HG03439 (cell line): Measurements from ENCODE around the gene TRPM8.
"Not testable (repeated sequence)": the region's sequence is repeated elsewhere in the genome, so short reads cannot be mapped to it uniquely, and the experiment has no call there.

ENCODE experiments used
- ATAC-seq: cut with Tn5 transposase; IDR thresholded peaks from one replicate; pipeline ENCODE4 v1.9.1; 2021; ENCODE audit warnings: mild to moderate bottlenecking, moderate library complexity; ENCODE audit not compliant: unreplicated experiment

TRPM8 gene

DNA sequence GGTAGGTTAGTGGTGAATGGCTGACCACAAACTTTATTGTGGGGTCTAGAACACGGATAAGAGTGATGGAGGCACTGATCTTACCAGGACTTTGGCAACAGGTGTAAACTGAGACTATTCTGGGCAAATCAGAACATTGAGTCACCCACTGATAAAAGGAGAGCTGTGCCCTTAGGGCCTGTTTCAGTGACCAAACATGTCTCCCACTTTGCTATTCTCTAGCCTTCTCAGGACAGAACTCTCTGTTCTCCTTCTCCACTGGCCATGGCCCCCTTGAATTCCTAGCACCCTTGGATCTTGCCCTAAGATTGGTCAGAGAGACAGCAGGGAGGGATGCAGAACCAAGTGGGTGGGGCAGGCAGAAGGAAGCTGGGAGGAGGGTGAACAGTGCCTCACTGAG, 18.3 kb downstream of the TRPM8 start:
- no peak for ATAC-seq

DNA sequence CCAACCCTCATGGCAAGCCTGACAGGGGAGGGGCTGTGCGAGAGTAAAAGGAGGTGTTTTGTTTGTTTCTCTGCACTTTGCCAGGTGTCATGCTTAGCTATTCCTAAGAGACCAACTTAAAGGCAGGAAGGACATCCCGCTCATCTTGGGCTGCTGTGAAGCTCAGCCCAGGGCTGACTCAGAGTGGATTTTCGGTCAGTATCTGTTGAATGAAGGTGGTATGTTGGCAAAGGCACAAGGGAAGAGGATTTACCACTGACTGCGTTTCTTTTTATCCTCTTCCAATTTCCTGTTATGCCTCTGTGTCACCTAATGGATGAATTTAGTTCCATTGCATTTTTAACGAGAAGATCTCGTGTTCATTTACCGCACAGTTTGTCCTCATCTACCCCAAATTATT, 18.9 kb downstream of the TRPM8 start:
- ATAC-seq: no peak

DNA sequence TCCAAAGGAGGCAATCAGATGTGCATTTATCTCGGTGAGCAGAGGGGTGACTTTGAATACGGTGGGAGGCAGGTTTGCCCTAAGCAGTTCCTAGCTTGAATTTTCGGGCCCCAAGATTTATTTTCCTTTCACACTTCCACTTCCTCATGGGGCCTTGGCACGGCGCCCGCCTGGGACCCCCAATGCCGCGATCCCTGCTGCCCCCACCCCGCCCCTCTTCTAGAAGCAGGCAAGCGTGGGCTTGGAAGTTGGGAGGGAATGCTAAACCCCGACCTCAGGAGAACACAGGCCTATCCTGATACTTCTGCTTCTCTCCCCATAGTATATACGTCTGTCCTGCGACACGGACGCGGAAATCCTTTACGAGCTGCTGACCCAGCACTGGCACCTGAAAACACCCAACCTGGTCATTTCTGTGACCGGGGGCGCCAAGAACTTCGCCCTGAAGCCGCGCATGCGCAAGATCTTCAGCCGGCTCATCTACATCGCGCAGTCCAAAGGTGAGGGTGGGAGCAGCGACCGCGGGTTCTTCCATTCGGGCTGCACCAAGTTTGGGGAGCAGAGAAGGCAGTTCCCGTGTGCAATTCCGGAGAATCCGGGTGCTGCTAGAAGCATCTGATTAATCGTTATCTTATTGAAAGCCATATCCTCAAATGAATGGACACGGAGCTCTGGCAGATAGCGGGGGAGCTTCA, 21.6 kb downstream of the TRPM8 start:
- ATAC-seq: no peak

DNA sequence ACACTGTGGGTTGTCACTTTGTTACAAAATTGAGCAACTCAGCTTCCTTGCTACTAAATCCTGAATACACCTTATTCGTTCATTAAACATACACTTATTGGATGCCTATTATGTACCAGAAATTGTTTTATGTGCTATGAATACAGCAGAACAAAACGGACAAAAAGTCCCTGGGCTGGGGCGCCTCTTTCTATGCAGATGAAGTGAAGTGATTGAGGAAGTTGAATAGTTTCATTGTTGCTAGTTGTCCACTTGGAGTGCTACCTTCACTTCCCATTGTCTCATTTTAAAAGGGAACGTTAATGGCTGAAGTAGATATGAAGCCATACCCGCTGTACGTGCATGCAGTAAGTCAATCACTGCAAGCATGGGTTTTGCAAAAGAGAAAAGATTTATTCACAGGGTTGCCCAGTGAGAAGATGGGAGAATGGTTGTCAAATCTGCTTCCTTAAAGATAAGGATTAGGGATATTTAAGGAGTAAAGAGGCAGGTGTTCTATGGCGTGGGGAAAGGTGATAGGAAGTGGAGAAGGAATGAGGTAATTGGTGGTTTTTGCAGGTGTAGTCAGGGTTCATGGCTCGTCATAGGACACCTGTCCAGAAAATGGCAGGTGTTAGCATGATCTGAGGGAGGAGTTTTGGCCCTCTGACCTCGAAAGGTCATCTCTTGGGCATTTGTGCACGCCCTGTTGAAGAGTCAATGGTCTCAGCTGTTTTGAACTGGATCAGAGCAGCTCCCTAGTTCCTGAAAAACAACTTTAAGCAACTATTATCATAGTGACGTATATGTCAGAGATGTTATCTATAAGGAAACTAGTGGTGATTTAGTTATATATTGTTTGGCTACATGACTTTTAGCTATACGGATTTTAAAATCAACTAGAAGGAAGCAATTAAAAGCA, 23.5 kb downstream of the TRPM8 start:
- ATAC-seq: no peak

DNA sequence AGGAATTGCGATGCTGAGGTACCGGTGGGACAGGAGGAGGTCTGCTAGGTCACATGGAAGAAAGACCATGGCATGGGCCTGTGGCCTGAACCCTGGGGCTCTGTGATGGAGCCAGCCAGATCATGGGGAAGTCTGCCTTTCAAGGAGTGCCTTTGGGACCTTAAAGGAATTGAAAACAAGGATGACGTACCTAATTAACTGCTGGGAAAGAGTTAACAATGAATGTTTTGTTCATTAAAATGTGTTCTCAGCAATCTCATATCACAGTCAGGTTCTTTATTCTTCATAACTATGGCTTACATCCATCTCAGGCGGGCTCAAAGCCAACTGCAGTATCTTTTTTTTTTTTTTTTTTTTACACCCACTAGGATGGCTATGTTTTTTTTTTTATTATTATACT, 25.6 kb downstream of the TRPM8 start:
- no peak for ATAC-seq

DNA sequence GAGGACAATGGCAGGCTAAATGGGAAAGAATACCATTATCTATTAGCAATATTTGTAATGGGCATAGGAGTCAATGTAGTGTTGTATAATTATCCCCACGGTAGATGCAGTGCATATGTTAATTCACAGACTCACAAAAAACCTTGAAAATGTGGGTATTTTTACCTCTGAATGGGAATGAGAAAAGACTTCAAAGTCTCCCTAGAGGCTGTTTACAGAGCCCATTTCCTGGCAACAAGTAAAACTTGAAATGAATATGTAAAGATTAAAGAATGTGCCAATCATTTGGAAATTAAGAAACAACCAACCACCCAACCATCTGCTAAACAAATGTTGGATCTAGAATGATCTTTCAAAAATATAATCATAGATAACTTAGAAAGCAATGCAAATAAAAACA, 27.1 kb downstream of the TRPM8 start:
- no peak for ATAC-seq

DNA sequence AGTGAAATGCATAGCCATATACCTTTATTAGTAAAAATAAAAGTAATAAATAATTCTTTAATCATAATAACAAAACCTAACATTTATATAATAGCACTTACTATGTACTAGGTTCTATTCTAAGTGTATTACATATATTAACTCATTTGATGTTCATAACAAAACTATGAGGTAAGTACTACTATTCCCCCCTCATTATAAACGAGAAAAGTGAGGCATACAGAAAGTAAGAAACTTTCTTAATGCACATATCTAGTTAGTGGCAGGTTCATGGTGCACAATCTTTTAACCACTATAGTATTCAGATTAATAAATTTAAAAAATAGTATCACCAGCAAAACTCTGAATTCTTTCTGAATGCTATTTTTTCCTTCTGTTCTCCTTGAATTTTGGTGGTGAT, 27.5 kb downstream of the TRPM8 start:
- no peak for ATAC-seq

DNA sequence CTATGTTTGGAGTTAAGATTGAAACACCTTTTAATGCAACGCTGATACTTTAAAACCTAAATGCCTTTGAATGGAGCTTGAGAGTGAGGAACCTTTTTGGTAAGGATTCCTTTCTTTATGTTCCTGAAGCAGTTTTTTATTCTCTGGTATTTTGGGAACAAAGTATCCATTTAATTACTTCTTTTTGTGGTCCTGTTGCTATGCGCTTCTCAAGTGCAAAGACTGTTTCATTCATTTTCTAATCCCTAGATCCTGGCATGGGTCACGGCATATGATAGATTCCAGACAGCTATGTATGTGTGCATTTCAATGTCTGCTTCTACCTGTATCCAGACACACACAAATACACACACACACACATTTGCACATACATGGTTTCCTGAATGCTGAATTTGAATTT, 28.0 kb downstream of the TRPM8 start:
- no peak for ATAC-seq

DNA sequence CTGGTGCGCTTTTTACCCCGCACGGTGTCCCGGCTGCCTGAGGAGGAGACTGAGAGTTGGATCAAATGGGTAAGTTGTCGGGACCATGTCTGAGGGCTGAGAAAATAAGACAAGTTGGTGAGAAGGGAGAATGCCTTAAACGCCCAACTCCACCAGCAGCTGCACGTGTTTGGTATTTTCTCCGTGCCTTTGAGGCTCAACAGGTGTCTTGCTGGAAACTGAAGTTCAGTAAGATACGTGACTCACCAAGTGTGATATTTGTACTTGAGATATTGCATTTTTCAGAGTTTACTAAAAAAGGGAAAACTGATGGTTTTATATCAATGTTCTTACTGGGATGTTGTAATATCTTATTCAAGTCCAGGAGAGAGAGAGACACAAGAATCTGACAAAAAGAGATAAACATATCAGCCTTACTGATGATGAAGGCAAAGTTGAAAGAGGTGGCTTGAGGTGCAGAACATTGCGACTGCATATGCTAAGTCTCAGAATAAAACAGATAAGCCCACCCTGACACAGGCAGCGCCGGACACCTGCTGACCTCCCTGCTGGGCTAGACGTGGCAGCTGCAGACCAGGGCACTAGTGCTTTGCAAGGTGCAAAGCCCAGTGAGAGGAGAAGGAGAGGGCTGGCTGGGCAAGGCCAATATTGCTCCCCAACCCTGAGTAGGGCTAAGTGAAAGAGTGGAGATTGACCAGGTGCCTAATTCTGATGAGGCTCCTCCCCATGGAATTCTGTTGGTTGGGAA, 33.1 kb downstream of the TRPM8 start:
- no peak for ATAC-seq

DNA sequence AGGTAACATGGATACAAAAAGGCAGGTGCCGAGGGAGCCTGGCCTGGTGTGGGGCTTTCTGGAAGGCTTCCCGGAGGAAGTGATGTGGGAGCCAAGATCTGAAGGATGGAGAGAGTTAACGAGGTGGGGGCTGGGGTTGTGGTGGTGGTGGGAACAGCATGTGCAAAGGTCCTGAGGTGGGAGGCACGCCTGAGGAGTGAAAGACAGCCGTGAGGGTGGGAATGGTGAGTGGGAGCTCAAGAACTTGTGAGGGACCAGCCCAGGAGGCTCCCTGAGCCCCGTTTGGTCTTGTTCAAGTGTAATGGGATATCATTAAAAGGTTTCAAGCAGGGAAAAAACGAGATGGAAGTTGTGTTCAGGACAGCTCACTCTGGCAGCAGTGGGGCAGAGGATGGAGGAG, 35.2 kb downstream of the TRPM8 start:
- no peak for ATAC-seq

DNA sequence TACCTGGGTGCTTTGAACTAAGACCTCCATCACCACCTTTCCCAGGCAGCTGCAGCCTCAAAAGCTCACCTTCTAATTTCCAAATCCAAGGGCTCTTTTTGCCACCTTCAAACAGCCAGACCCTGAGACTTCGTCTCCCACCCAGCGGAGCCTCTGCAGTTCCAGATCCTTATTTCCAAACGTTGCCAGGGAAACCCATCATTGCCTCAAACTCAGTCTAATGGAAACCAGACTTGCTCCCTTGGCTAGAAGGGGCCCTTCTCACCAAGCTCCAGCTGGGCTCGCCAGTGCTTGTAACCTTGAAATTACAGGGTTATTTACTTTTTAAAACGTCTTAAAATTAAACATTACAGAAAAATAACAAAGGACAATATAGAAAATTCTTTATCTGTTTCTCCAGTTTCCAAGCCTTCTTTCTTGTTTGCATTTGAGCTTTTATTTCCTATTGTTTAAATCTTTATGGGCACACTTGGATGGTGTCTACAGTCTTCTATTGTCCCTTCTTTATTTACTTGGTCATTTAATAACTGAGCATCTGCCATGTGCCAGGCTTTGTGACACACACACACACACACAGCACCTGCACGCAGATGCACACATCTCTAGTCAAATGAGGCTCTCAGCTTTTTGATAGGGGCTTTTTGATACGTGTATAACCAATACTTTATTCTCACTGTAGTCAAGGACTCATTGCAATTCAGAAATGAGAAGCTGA, 36.1 kb downstream of the TRPM8 start:
- ATAC-seq: no peak

DNA sequence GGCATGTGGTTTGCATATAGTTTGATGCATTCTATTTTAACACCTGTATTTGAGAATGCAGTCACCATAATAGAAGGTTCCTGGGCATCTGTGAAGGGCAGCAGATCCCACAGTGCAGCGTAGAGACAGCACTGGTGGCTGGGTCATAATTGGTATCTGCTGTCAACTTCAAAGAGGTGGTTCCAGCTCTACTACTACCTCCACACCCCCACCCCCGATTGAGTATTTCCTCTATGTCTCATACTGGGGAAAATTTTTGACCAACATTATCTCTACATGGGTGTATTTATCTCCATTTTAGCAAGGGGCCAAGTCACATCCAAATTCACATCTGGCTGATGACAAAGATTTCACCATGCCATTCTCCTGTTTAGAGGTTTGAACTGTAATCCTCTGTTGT, 43.0 kb downstream of the TRPM8 start:
- ATAC-seq: no peak

DNA sequence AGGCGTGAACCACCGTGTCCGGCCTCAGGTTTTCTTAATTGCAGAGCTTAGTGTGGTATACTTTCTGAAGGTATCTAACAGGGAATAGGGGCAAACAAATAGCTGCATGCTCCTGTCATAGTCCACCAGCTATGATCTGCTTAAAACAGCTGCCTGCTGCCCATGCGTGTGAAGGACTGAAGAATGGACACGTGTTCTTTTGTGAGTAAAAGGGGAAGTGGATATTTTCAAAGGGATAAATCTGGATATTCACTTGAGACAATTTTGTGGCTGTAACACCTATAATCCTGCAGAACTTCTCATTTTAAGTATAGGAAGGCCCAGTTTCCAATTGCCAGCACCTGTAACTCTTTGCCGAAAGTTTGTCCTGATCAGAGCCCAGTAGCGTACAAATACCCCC, 44.7 kb downstream of the TRPM8 start:
- ATAC-seq: no peak

DNA sequence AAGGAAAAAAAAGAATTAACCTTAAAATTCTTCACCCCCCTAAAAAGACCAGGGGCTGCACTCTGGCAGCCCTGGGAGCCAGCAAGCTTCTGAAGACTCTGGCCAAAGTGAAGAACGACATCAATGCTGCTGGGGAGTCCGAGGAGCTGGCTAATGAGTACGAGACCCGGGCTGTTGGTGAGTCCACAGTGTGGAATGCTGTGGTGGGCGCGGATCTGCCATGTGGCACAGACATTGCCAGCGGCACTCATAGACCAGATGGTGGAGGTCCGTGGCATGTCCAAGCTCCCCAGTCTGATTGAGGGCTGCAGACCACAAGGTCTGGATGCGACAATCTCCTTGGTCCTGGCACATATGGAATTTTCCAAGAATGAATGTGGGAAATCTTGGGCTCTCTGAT, 47.4 kb downstream of the TRPM8 start:
- no peak for ATAC-seq

DNA sequence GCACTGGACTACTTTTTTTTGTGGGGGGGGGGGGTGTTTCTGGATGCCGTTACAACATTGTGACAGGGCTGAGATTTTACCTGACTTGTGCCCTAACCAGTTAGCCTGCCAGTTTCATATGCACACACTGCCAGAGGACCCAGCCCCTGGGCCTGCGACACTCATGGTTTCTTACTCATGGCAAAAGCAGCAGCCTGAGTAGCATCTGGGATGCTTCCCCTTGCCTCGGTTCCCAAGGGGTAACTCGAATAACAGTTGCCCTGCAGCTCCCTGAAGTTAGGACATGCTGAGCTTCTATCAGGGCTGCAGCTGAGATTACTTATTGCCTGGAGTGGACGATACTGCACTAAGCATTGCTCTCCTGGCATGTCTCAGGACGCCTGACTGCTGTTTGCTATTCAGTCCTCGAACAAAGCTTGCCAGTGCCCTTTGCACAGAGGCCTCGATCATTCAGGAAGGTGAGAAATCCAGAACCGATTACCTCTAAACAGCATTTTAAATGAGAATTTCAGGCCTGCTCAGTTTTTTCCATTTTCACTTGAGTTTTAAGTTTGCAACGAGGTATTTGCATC, 47.9 kb downstream of the TRPM8 start:
- ATAC-seq: no peak

DNA sequence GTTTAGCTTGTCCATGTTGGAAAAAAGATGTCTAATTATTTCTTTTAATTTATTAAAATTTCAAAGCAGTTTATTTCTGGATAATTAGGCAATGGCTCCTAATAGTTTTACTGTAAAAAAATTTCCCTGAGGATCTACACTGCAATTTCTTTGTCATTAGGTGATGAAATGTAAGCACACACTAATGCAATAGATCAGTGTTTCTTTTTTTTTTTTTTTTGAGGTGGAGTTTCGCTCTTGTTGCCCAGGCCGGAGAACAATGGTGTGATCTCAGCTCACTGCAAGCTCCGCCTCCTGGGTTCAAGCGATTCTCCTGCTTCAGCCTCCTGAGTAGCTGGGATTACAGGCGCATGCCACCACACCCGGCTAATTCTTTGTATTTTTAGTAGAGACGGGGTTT, 48.5 kb downstream of the TRPM8 start:
- ATAC-seq: not testable (repeated sequence)

DNA sequence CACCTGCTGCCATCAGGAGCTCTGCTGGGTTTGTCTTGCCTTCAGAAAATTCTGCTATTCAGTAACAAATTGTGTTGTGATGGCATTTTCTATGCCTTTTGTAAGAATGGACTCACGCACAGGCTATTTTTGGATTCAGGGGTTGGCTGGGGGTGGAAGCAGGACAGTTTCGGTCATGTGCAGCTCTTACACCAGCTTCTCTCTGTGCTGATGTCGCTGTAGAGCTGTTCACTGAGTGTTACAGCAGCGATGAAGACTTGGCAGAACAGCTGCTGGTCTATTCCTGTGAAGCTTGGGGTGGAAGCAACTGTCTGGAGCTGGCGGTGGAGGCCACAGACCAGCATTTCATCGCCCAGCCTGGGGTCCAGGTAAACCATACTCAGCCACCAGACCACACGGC, 49.2 kb downstream of the TRPM8 start:
- no peak for ATAC-seq

DNA sequence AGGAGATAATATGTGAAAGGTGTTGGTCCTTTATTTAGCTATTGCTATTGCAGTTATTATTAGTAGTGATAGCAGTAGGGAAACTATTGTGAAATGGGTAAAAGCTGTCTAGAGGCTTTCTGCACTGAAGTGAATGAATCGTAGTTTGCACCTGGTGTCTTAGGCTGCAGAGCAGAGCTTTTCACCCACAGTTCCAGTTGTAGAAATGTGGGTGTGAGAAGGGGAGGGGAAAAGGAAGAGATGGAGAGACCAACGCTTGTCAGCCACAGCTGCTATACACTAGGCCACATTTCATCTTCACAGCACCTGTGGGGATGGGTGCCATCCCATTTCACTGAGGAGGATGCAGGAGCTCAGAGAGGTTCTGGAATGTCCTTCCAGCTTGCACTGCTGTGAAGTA, 50.0 kb downstream of the TRPM8 start:
- no peak for ATAC-seq

DNA sequence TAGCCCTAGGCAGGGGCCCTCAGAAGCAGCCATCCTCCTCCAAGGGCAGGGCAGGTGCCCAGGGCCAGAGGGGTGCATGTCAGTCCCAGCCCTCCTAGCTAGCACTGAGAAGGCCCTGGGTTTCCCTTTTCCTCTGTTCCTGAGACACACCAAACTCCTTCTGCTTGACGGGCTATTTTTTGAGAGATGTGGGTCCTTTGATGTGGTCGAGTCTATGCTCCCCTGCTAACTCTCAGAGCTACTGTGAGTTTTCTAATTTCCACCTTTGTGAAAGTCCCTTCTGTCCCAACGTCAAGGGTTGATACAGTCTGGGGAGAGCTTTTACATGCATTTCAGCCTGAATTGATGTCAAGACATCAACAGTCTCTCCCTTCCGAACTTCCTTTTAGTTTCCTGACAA, 51.4 kb downstream of the TRPM8 start:
- no peak for ATAC-seq

DNA sequence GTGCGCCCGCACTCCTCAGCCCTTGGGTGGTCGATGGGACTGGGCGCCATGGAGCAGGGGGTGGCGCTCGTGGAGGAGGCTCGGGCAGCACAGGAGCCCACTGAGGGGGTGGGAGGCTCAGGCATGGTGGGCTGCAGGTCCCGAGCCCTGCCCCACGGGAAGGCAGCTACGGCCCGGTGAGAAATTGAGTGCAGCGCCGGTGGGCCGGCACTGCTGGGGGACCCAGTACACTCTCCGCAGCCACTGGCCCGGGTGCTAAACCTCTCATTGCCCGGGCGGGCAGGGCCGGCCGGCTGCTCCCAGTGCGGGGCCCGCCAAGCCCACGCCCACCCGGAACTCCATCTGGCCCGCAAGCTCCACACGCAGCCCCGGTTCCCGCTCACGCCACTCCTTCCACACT, 55.3 kb downstream of the TRPM8 start:
- ATAC-seq: not testable (repeated sequence)
